ENCODE results near the gene FBXO5. TPM values are rescaled to one million over a fixed set of nuclear protein-coding genes. Genes with fewer than 3 reads are reported as not detected.

Gene FBXO5, protein sequence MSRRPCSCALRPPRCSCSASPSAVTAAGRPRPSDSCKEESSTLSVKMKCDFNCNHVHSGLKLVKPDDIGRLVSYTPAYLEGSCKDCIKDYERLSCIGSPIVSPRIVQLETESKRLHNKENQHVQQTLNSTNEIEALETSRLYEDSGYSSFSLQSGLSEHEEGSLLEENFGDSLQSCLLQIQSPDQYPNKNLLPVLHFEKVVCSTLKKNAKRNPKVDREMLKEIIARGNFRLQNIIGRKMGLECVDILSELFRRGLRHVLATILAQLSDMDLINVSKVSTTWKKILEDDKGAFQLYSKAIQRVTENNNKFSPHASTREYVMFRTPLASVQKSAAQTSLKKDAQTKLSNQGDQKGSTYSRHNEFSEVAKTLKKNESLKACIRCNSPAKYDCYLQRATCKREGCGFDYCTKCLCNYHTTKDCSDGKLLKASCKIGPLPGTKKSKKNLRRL
- 1 to 10 TPM; 7.8 TPM for total RNA-seq
- 1 to 10 TPM; 4.3 to 7.1 (median 5.9) TPM for polyA plus RNA-seq
- total RNA-seq: 6.5 to 16.1 (median 10.7) reads per million in 6 experiments

DNA sequence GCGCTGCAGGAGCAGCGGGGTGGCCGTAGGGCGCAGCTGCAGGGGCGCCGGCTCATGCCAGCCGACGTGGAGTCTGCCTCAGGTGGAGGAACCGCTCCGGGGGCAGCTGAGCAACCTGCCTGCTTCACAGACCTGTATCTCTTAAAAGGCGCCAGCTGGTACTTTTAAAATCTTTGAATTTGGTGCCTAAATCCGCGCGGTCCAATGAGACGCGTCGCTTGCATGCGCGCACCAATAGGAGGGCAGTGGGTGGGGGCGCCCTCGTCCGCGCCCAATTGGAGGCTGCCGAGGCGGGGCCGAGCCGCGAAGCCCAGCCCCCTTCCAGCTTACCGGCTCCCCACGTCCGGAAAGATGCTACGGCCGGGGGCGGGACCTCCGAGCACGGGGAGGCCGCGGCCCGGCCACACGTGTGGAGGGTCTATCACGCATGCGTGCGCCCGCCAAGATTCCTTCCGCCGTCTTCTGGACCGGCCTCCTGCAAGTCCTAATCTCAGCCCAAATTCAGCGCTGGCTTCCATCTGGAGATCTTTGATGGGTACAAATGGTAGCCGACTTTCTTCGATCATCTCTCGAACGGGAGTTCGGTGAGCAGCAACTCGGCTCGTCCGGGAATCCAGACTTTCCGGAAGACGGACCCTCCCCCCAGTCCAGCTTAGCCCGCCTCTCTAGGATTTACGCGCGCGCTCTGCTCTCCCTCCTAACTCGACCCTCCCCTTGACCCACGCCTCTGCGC is at the start of gene FBXO5:
Gene FBXO5, minus strand, starts transcription at position 138 of the 733 bp plus-strand sequence. Its CDS starts 82 bp downstream, at position 56.
- ATAC-seq: peak; percentile 91 to 93

DNA sequence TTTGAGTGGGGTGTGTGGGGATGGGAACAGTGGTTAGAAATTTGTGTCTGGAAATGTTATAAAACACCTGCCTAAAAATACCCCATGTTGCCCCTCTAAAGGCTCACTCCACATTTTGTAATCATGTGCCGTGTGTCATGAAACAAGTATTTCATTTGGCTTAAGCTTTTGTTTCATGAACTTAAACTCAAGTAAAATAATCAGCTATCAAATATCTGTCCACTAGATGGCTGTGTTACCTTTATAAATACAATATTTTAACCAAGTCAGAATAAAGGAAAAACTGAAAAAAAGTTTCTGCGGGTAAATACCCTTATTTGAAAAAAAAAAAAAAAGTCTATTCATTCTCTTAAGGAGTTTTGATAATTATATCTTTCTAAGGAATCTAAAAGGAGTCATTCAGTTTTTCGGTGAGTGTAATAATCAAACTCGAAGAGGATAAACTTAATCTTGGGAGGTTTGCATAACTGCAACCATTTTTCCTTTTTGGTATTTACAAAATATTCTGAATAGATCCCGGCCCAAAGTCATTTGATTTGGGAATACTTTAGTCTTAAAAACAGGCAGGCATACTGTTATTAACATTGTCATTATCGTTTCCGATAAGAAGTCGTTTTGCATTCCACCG is 49.5 kb upstream of the FBXO5 start:
- Mint-ChIP-seq H3K4me3 (no peak overlapping the region), H3K36me3 (no peaks in the 10 kb centered on the region), H3K27me3 (peaks cover 1 to 43% (median 18%) of the 10 kb centered on the region in 5 donors), H3K4me1 (no peaks in the 10 kb centered on the region), H3K9me3 (no peaks in the 10 kb centered on the region), H3K27ac (no peak overlapping the region)
- POLR2A ChIA-PET: no interaction called here
- ATAC-seq (no peak), DNase-seq (peak in 1 of 10 donors; percentile 7)

More for the DNA sequence above, at the start of gene FBXO5:
- Mint-ChIP-seq H3K4me3 (peak within 1 kb of the TSS; percentile 89 to 100 (median 98)), H3K4me1 (peaks cover 20 to 60% (median 45%) of the 10 kb centered on the region in 4 donors), H3K36me3 (peaks cover 0 to 16% (median 0%) of the 10 kb centered on the region in 3 donors), H3K27me3 (peaks cover 0 to 3% (median 0%) of the 10 kb centered on the region in 5 donors), H3K9me3 (no peaks in the 10 kb centered on the region), H3K27ac (peak within 1 kb of the TSS; percentile 95 to 100 (median 98))
- POLR2A ChIA-PET: interaction anchor here (0.6 to 1.7 kb wide), 7 partner anchors 10 to 1966 kb away, joined by 3 to 7 read pairs (median 4); partner anchors contain the start of gene RMND1
- DNase-seq: peak; percentile 94 to 98 (median 96)

DNA sequence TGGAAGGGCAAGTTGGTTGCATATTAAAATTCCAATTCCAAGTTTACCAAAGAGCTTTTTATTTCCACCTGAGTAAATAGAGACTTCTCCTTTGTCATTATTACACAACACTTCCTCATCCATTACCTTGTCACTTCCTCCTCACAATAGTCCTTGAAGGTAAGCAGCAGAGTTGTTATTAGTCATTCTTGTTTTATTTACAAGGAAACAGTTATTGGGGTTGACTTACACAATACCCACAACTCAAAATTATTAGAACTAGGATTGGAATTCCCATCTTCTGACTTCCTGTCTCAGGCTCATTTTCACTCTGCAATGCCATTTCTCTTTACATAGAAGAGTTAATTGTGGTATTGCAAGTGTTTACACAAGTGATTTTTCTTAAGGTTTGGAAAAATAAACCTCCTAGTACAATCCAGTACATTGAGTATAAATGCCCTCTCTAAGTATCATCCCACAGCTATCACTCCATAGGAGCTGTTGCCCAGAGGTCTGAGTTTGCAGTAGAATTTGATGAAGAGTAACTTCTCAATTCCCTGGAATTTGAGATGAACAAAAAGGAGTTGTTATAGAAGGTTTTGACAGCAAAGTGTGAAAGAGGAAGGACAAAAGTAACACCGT is 48.6 kb upstream of the FBXO5 start:
- ATAC-seq (no peak), DNase-seq (no peak)
- no peak overlapping the region for H3K27ac Mint-ChIP-seq
- POLR2A ChIA-PET: no interaction called here
- no peaks in the 10 kb centered on the region for H3K9me3 Mint-ChIP-seq
- peaks cover 1 to 51% (median 18%) of the 10 kb centered on the region in 5 donors for H3K27me3 Mint-ChIP-seq
- no peaks in the 10 kb centered on the region for H3K4me1 Mint-ChIP-seq
- H3K4me3 Mint-ChIP-seq: no peak overlapping the region
- H3K36me3 Mint-ChIP-seq: no peaks in the 10 kb centered on the region

DNA sequence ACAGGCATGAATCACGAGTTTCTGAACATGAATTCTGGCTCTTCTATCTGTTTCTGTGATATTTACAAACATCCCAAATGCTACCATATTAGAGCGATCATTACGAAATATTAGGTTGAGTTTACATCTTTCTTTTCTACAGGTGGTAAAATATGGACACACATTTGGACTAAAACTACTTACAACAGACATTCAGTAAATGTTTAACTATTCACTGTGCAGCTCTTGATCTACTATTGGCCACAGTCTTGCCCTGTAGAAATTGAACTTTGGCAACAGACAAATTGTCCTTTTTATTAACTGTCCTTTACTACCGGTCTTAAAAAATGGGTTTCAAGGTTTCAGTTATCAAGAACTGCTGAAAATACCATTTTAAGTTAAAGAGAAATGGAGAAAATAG is 46.1 kb upstream of the FBXO5 start:
- H3K4me3 Mint-ChIP-seq: no peak overlapping the region
- H3K4me1 Mint-ChIP-seq: peaks cover 1 to 7% (median 3%) of the 10 kb centered on the region in 4 donors
- H3K36me3 Mint-ChIP-seq: no peaks in the 10 kb centered on the region
- no peak for DNase-seq
- POLR2A ChIA-PET: no interaction called here
- peaks cover 5 to 61% (median 21%) of the 10 kb centered on the region in 5 donors for H3K27me3 Mint-ChIP-seq
- no peak overlapping the region for H3K27ac Mint-ChIP-seq
- no peaks in the 10 kb centered on the region for H3K9me3 Mint-ChIP-seq
- ATAC-seq: no peak

DNA sequence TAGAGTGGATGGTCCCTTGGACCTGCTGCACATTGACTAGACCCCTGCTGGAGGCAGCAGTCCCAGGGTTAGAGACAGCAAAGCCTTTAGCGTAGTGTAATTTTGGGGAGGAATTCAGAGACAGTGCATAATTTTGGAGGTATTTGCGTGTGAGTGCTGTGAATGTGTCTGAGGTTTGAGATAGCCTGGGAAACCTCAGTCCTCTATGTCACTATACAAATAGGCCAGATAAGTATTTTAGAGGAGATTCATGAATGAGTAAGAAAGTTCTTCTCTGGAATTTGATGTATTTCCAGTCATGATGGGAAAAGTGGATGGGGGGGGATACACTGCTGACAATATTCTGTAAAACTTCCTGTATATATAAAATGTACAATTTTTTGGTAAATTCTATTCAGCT is 45.4 kb upstream of the FBXO5 start:
- H3K27ac Mint-ChIP-seq: no peak overlapping the region
- peaks cover 5 to 64% (median 21%) of the 10 kb centered on the region in 5 donors for H3K27me3 Mint-ChIP-seq
- DNase-seq: no peak
- no peaks in the 10 kb centered on the region for H3K36me3 Mint-ChIP-seq
- POLR2A ChIA-PET: no interaction called here
- peaks cover 1 to 7% (median 3%) of the 10 kb centered on the region in 4 donors for H3K4me1 Mint-ChIP-seq
- no peak overlapping the region for H3K4me3 Mint-ChIP-seq
- ATAC-seq: no peak
- no peaks in the 10 kb centered on the region for H3K9me3 Mint-ChIP-seq

DNA sequence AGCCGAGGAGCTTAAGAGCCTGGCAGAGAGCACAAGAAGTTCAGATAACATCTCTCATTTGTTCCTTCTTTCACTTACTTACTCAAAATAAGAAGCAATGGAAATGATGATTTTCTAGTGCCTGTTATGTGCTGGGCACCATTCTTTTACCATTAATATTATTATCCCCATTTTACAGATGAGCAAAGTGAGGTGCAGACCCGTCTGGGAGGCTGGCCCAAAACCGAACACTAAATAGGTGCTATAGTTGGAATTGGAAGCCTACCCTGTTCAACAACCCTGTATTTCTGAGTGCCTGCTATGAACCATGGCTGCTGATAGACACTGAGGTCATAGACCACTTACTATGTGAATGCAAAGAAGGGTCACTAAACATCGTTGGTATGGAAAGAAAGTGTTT is 44.6 kb upstream of the FBXO5 start:
- Mint-ChIP-seq H3K36me3 (no peaks in the 10 kb centered on the region), H3K4me3 (no peak overlapping the region), H3K4me1 (peaks cover 1 to 7% (median 3%) of the 10 kb centered on the region in 4 donors), H3K27ac (no peak overlapping the region), H3K9me3 (no peaks in the 10 kb centered on the region), H3K27me3 (peaks cover 5 to 64% (median 21%) of the 10 kb centered on the region in 5 donors)
- ATAC-seq (no peak), DNase-seq (no peak)
- POLR2A ChIA-PET: no interaction called here

DNA sequence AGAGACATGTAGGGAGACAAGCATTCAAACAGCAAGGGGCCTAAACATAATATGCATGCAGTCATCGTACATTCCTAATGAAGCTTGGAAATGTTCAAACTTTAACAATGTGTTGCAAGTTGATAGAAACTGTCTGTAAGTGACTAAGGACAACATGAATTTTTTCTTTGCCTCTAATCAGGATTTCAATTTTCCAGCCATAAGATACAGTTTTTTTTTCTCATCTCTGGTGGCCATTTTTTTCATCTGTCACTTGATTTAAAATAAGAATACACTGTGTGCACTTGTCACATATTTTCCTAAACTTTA is 41.8 kb upstream of the FBXO5 start:
- peaks cover 7 to 43% (median 16%) of the 10 kb centered on the region in 5 donors for H3K27me3 Mint-ChIP-seq
- peaks cover 1 to 7% (median 3%) of the 10 kb centered on the region in 4 donors for H3K4me1 Mint-ChIP-seq
- no peaks in the 10 kb centered on the region for H3K9me3 Mint-ChIP-seq

DNA sequence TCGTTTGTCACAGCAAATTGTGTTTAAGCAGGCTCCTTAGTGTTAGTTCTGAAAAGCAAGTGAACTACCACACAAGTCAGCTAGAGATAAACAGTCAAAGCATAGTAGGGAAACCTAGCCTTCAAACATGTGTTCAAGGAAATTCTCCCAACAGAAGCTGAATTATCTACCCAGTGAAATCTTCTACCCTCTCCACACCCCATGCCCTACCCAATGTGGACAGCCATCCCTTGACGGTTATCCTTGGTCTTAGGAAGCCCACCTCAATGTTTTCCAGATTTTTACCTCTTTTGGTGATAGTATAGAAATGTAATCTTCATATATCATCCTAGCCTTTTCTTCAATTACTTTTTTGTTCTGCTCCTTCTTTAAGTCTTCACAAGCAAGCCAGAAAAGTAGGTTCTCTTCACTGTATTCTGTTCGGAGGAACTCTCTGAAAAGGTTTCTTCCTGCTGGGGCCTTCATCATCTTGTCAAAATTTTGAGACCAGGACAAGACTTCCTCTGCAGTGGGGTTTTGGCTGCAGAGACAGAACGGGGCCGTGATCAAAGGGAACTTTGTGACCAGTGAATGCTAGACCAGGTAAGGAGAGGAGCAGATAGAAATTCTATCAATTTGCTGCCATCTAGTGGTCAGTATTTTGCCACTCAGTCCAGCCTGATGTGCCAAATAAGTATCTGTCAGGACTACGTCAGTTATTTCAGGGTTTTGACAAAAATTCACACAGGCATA is 41.3 kb upstream of the FBXO5 start:
- no peak overlapping the region for H3K4me3 Mint-ChIP-seq
- peaks cover 12 to 38% (median 18%) of the 10 kb centered on the region in 5 donors for H3K27me3 Mint-ChIP-seq
- DNase-seq: peak in 9 of 10 donors; percentile 14 to 69 (median 36)
- peaks cover 1 to 7% (median 3%) of the 10 kb centered on the region in 4 donors for H3K4me1 Mint-ChIP-seq
- peak; percentile 80 to 93 for ATAC-seq
- no peak overlapping the region for H3K27ac Mint-ChIP-seq
- H3K9me3 Mint-ChIP-seq: no peaks in the 10 kb centered on the region
- H3K36me3 Mint-ChIP-seq: no peaks in the 10 kb centered on the region
- POLR2A ChIA-PET: no interaction called here

More for the DNA sequence above, 41.8 kb upstream of the FBXO5 start:
- ATAC-seq: no peak
- POLR2A ChIA-PET: no interaction called here
- Mint-ChIP-seq H3K27ac (no peak overlapping the region), H3K36me3 (no peaks in the 10 kb centered on the region), H3K4me3 (no peak overlapping the region)
- DNase-seq: no peak

DNA sequence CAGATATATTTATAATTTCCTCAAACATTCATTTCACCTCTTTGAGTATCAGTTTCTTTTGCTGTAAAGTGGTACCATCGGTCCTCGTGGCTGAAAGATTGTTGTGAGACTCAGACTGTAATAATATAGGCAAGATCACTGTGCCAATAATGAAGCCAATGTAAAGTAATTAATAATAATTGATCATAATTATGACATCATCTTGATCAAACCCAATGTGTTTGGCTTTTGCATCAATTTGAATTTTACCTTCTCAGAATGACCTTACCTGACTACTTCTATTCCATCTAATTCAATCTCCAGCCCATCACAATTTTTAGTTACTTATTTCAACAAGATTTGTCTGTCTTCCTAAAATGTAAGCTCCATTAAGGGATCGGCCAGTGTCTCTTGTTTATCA is 35.5 kb upstream of the FBXO5 start:
- Mint-ChIP-seq H3K36me3 (no peaks in the 10 kb centered on the region), H3K27me3 (peaks cover 18 to 30% (median 28%) of the 10 kb centered on the region in 5 donors), H3K4me1 (no peaks in the 10 kb centered on the region), H3K9me3 (no peaks in the 10 kb centered on the region), H3K27ac (no peak overlapping the region), H3K4me3 (no peak overlapping the region)
- POLR2A ChIA-PET: no interaction called here
- no peak for ATAC-seq
- no peak for DNase-seq

DNA sequence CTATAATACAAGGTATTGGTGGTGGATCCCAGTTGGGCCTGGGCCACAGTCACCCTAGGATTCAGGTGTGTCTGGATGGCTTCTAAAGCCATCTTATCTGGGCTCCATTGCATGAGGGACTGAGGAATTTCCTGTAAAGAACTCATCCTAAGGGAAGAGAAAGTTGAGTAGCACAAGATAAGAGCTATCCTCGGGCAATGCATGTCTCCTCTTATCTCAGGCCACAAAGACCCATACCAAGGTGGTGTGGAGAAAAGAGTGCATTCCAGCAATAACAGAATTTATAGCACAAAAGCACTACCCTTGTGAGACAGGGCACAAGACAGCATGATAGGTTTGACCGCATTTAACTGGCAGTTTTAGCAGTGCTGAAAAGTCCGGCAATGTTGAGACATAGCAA is 34.0 kb upstream of the FBXO5 start:
- H3K4me3 Mint-ChIP-seq: no peak overlapping the region
- DNase-seq (no peak), ATAC-seq (no peak)
- POLR2A ChIA-PET: no interaction called here
- H3K27ac Mint-ChIP-seq: no peak overlapping the region
- H3K9me3 Mint-ChIP-seq: no peaks in the 10 kb centered on the region
- H3K4me1 Mint-ChIP-seq: no peaks in the 10 kb centered on the region
- H3K27me3 Mint-ChIP-seq: peaks cover 18 to 30% (median 28%) of the 10 kb centered on the region in 5 donors
- no peaks in the 10 kb centered on the region for H3K36me3 Mint-ChIP-seq

DNA sequence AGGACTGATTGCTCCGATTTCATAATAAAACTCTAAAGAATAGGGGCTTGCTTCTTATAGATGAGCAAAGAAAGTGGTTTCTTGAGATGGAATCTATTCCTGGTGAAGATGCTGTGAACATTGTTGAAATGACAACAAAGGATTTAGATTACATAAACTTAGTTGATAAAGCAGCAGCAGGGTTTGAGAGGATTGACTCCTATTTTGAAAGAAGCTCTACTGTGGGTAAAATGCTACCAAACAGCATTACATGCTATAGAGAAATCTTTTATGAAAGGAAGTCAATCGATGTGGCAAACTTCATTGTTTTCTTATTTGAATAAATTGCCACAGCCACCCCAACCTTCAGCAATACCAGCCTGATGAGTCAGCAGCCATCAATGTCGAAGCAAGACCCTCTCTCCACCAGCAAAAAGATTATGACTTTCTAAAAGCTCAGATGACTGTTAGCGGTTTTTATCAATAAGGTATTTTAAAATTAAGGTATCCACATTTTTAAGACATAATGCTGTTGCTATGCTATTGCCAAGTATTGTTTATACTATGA is 32.3 kb upstream of the FBXO5 start:
- H3K27me3 Mint-ChIP-seq: peaks cover 16 to 30% (median 23%) of the 10 kb centered on the region in 5 donors

DNA sequence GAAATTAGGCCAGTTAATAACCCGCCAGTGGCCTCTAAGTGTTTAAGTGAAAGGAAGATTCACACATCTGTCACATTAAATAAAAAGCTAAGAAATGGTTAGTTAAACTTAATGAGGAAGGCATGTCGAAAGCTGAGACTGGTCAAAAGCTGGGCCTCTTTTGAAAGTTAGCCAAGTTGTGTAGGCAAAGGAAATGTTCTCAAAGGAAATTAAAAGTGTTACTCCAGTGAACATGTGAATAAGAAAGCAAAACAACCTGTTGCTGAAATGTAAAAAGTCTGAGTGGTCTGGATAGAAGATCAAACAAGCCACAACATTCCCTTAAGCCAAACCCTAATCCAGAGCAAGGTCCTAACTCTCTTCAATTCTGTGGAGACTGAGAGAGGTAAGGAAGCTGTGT is 30.6 kb upstream of the FBXO5 start:
- DNase-seq: no peak
- POLR2A ChIA-PET: no interaction called here

More for the DNA sequence above, 32.3 kb upstream of the FBXO5 start:
- no peaks in the 10 kb centered on the region for H3K4me1 Mint-ChIP-seq
- no peaks in the 10 kb centered on the region for H3K36me3 Mint-ChIP-seq
- ATAC-seq (no peak), DNase-seq (no peak)
- no peaks in the 10 kb centered on the region for H3K9me3 Mint-ChIP-seq
- H3K4me3 Mint-ChIP-seq: no peak overlapping the region
- POLR2A ChIA-PET: no interaction called here
- H3K27ac Mint-ChIP-seq: no peak overlapping the region

More for the DNA sequence above, 30.6 kb upstream of the FBXO5 start:
- Mint-ChIP-seq H3K27me3 (peaks cover 11 to 29% (median 16%) of the 10 kb centered on the region in 5 donors), H3K27ac (no peak overlapping the region), H3K4me1 (no peaks in the 10 kb centered on the region), H3K36me3 (no peaks in the 10 kb centered on the region), H3K9me3 (no peaks in the 10 kb centered on the region), H3K4me3 (no peak overlapping the region)
- ATAC-seq: no peak

All from naive thymus-derived CD8-positive, alpha-beta T cell (primary cell).